HT-29 (cell line): ENCODE data around the gene PKP2. TPM values are rescaled to one million over a fixed set of nuclear protein-coding genes. Genes with fewer than 3 reads are reported as not detected.
"Not testable (repeated sequence)": the region's sequence is repeated elsewhere in the genome, so short reads cannot be mapped to it uniquely, and the experiment has no call there.

Experiments
- DNase-seq: peaks from one replicate; pipeline ENCODE4 v3.0.0-alpha.2; 2015; ENCODE audit warnings: low spot score
- total RNA-seq: library from RNA; depleted of rRNA; stranded (reverse); fragments of >200 nt; shearing (Covaris generic); gene quantifications from 2 replicates; pipeline ENCODE4 v1.2.3, GENCODE V29; 2014

PKP2 gene
- total RNA-seq, 1 experiment from 2014 or later = 34.4 TPM

GRCh38 chr12:32897281-32897610 lies 669 bp upstream of the PKP2 start:
- no peak for DNase-seq

GRCh38 chr12:32895688-32896431 lies 717 bp downstream of the PKP2 start:
- DNase-seq = peak; percentile 74

GRCh38 chr12:32894566-32894965 lies 2.0 kb downstream of the PKP2 start:
- no peak for DNase-seq

- DNase-seq = peak; percentile 35
Observed at GRCh38 chr12:32893458-32893857, 3.1 kb downstream of the PKP2 start.

- DNase-seq = peak; percentile 25
Observed at GRCh38 chr12:32893043-32893442, 3.5 kb downstream of the PKP2 start.

GRCh38 chr12:32892369-32892768 lies 4.2 kb downstream of the PKP2 start:
- DNase-seq = peak; percentile 33

GRCh38 chr12:32891956-32892355 lies 4.6 kb downstream of the PKP2 start:
- peak; percentile 53 for DNase-seq

GRCh38 chr12:32891526-32891925 lies 5.1 kb downstream of the PKP2 start:
- DNase-seq = no peak

GRCh38 chr12:32889011-32889760 lies 7.4 kb downstream of the PKP2 start:
- DNase-seq = no peak

GRCh38 chr12:32887058-32887457 lies 9.5 kb downstream of the PKP2 start:
- DNase-seq = no peak

GRCh38 chr12:32885831-32886230 lies 10.7 kb downstream of the PKP2 start:
- DNase-seq = no peak

- DNase-seq = no peak
Observed at GRCh38 chr12:32884962-32885361, 11.6 kb downstream of the PKP2 start.

GRCh38 chr12:32881702-32882101 lies 14.9 kb downstream of the PKP2 start:
- DNase-seq = no peak

GRCh38 chr12:32881107-32881506 lies 15.5 kb downstream of the PKP2 start:
- DNase-seq = no peak

- not testable (repeated sequence) for DNase-seq
Observed at GRCh38 chr12:32879066-32879465, 17.5 kb downstream of the PKP2 start.

GRCh38 chr12:32877601-32878459 lies 18.7 kb downstream of the PKP2 start:
- DNase-seq = no peak

- DNase-seq = no peak
Observed at GRCh38 chr12:32876004-32876403, 20.6 kb downstream of the PKP2 start.

- DNase-seq = no peak
Observed at GRCh38 chr12:32874975-32875374, 21.6 kb downstream of the PKP2 start.

GRCh38 chr12:32874078-32874477 lies 22.5 kb downstream of the PKP2 start:
- no peak for DNase-seq

GRCh38 chr12:32872416-32872815 lies 24.2 kb downstream of the PKP2 start:
- not testable (repeated sequence) for DNase-seq

GRCh38 chr12:32870716-32871115 lies 25.9 kb downstream of the PKP2 start:
- no peak for DNase-seq

GRCh38 chr12:32868885-32869284 lies 27.7 kb downstream of the PKP2 start:
- DNase-seq = no peak
